GM18907 (cell line): ENCODE data around the gene WRAP73.

Experiments used
- ATAC-seq: cut with Tn5 transposase; IDR thresholded peaks from one replicate; pipeline ENCODE4 v1.9.1; 2021; ENCODE audit warnings: mild to moderate bottlenecking, moderate library complexity; ENCODE audit not compliant: unreplicated experiment

The WRAP73 gene

DNA sequence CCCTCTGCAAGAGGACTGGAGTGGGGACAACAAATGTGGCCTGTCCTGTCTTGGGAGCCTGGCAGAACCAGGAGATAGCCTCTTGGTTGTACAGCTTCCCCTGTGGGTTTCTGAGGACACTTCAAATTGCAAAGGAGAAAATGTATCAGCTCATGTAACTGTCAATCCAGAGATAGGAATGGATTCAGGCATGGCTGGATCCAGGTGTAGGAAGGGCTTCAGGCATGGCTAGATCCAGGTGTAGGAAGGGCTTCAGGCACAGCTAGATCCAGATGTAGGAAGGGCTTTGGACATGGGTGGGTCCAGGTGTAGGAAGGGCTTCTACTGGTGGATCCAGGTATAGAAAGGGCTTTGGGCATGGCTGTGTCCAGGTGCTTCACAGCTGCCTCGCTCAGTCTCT lies 33.3 kb upstream of the WRAP73 start:
- no peak for ATAC-seq

GRCh38 chr1:3681898-3682806 lies 32.2 kb upstream of the WRAP73 start:
- no peak for ATAC-seq

- ATAC-seq, result no peak
These were observed 31.5 kb upstream of the WRAP73 start for GRCh38 chr1:3681231-3681897.

DNA sequence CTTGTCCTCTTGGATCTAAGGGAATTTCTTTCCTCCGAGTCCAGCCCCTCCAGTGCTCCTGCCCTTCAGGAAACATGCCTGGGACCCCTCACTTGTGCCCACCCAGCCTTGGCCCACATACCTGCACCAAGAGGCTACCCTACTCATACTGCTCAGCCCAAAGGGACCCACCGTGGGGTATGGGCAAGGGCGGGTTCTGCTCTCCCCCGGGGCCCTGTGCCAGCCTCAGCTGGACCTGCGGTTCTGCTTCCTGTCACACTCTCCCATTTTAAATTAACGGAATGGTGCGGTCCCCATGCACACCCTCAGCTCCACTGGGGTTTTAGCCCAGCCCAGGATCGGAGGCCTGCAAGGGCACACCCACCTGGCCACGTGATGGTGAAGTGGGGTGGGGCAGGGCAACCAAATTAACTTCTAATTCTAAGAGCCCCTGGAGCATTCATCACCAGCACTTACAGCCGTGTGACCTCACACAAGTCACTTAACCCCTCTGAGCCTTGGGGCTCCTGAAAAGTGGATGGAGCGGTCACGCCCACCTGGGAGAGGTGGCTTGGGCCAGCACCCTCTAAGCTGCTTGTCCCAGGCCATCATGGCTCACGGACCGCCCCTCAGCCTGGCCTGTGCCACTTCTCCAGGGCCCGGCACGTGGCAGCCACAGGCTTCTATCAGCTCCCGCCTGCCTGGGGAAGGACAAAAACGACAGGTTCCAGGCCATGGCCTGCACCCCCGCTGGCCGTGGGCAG lies 30.8 kb upstream of the WRAP73 start:
- ATAC-seq, result no peak

- no peak for ATAC-seq
These were observed 30.0 kb upstream of the WRAP73 start for GRCh38 chr1:3679799-3680453.

DNA sequence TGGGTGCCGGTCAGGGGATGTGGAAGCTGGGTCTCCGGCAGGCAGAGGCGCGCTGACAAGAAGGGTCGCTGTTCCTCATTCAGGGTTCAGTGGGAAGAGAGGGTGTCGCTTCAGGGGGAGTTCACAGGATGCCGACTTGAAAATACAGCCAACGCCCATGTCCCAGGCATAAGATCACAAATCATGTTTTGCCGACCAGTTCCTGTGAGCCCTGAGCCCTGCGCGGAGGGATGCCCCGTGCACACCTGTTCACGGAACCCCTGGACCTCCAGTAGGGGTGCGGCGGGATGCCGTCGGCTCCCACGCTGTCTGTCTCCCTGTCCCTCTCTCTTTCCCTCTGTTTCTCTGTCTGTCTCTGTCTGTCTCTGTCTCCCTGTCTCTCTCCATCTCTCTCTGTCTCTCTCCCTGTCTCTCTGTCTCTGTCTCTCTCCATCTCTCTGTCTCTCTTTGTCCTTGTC lies 29.2 kb upstream of the WRAP73 start:
- no peak for ATAC-seq

- no peak for ATAC-seq
These were observed 28.6 kb upstream of the WRAP73 start for GRCh38 chr1:3678361-3679097.

DNA sequence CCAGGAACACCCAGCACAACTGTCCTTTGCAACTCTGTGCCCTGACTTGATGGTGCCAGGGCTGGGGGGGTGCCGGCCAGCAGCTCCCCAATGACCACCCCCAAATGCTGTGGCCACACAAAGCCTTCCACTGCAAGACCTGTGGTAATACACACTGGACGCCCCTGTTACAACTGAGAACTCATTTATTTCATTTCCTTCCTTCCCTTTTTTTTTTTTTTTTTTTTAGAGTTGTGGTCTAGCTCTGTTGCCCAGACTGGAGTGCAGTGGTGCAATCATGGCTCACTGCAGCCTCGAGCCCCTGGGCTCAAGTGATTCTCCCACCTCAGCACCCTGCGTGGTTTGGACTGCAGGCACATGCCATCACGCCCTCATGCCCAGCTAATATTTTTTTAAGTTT lies 27.6 kb upstream of the WRAP73 start:
- ATAC-seq, result peak; percentile 0

DNA sequence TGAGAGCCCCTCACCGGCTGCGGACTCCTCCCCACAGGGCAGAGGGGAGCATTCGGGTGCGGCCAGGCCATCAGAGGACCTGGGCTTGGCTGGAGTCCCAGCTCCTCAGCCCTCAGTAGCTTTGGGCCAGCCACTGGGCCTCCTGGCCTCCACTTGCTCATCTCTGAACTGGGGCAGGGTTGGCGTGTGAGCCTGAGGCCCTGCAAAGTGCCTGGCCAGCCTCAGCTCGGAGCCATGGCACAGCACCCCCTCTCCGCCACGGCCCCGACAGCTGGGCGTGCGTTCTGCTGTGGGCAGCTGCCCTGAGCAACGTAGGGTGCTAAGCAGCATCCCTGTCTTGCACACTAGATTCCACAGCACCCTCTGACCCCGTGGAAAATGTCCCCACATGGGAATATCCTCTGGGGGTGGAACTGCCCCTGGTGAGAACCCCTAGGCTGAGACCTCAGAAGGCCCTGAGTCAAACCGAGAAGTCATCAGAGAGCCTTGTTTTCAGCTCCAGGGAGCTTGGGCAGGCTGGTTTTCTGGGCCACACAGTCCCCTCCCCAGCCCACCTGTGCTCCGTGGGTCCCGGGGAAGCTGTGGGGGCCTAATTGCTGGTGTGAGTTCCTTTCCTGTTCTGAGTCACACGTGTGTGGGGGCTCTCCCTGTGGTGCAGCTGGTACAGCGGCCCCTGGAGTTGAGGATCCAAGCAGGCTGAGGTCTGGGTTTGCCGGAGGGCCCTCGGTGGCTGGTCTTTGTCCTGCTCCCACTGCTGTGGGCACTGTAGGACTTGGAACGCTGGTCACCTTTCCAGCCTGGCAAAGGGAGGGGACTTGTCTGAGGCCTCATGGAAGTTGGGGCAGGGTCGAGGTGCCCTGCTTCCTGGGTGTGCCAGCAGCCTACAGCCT lies 26.9 kb upstream of the WRAP73 start:
- peak; percentile 67 for ATAC-seq

- no peak for ATAC-seq
These were observed 25.5 kb upstream of the WRAP73 start for GRCh38 chr1:3675436-3675835.

DNA sequence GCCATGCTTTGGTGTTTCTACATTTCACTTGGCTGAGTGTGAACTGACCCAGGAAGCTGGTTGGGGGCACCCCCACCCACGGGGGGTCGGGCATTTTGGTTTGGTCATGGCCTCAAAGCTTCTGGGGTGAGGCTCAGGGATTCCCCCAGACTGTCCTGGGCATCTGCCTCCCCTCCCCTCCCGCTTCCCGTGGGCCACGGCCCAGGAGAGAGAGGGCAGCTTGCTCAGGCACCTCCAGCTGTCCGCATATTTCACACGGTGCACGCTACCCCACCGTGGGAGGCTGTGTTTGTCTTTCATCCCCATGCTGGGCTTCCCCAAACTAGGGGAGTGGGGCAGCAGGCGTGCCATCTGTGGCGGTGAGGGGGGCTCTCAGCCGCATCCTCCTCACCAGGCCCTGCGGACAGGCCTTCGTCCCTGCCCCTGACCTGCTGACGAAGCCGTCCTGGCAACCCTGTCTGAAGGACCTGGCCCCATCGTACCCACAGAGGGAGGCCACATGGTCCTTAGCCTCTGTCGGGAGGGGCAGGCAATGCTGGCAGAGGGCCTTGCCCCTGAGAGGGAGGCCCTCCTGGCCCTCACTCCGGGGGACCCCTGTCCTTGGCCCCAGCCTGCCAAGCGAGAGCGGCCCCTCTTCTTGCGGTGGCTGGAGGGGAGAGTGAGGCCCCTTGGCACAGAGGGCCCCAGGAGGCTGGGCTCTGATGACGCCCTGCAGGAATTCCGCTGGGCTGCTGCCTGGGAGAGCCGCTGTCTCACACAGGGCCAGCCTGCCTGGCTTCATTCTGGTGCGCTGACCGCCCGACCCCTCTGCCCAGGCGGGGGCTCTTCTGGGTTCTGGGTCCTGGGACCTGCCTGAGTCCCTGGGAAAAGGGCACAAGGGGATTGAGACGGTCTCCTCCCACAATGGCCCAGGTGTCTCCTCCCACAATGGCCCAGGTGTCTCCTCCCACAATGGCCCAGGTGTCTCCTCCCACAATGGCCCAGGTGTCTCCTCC lies 24.5 kb upstream of the WRAP73 start:
- ATAC-seq, result peak; percentile 20

GRCh38 chr1:3673381-3674099 lies 23.6 kb upstream of the WRAP73 start:
- peak; percentile 20 for ATAC-seq

DNA sequence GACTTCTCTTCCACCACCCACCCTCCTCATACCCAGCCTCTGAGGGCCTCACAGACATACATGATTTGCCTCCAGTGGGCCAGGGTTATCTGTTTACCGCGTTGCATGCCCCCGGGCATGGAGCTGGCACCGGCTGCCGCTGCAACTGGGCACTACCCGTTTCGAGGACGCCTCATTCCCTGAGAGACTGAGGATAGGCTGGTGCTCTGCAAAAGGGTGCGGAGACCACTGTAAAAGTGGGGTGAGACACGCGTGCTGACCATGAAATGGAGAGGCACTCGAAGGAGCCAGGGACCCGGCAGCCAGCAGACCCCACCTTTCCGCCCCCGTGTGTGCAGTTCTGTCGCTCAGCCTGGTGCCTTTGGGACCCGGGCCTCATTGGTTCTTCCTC lies 23.1 kb upstream of the WRAP73 start:
- no peak for ATAC-seq

- ATAC-seq, result no peak
These were observed 22.5 kb upstream of the WRAP73 start for GRCh38 chr1:3672231-3672970.

- ATAC-seq, result no peak
These were observed 21.7 kb upstream of the WRAP73 start for GRCh38 chr1:3671371-3672180.

- no peak for ATAC-seq
These were observed 20.9 kb upstream of the WRAP73 start for GRCh38 chr1:3670823-3671265.
